GM23248 (cell line): Measurements from ENCODE around the gene PRIMPOL. TPM values are rescaled to one million over a fixed set of nuclear protein-coding genes. Genes with fewer than 3 reads are reported as not detected.
"Not testable (repeated sequence)": the region's sequence is repeated elsewhere in the genome, so short reads cannot be mapped to it uniquely, and the experiment has no call there.

Source experiments
- DNase-seq: peaks from one replicate; pipeline ENCODE4 v3.0.0-alpha.2; 2015
- H2AFZ ChIP-seq: fragments of 200-600 bp; sonication (generic); 2 replicates; pipeline ENCODE4 v1.6.1; 2016; ENCODE audit warnings: antibody characterized with exemption
- H3F3A ChIP-seq: fragments of 200-600 bp; sonication (generic); 2 replicates; pipeline ENCODE4 v1.6.1; 2016; ENCODE audit warnings: mild to moderate bottlenecking, antibody characterized with exemption, mixed run types; ENCODE audit not compliant: insufficient read depth
- H3K27ac ChIP-seq: fragments of 200-600 bp; sonication (generic); 2 replicates; pipeline ENCODE4 v1.5.1; 2016; ENCODE audit warnings: mild to moderate bottlenecking
- H3K27me3 ChIP-seq: fragments of 200-600 bp; sonication (generic); replicated peaks from 2 replicates; pipeline ENCODE4 v1.6.1; 2016; ENCODE audit warnings: mild to moderate bottlenecking; ENCODE audit not compliant: insufficient read depth
- H3K36me3 ChIP-seq: fragments of 200-600 bp; sonication (generic); 2 replicates; pipeline ENCODE4 v1.6.1; 2016; ENCODE audit warnings: low read depth, mild to moderate bottlenecking
- H3K4me1 ChIP-seq: fragments of 200-600 bp; sonication (generic); 2 replicates; pipeline ENCODE4 v1.6.1; 2016; ENCODE audit warnings: mild to moderate bottlenecking; ENCODE audit not compliant: insufficient read depth
- H3K4me2 ChIP-seq: fragments of 200-600 bp; sonication (generic); one replicate; pipeline ENCODE4 v1.6.1; 2016; ENCODE audit warnings: mild to moderate bottlenecking; ENCODE audit not compliant: unreplicated experiment
- H3K4me3 ChIP-seq: fragments of 200-600 bp; sonication (generic); 2 replicates; pipeline ENCODE4 v1.5.1; 2016; ENCODE audit warnings: mild to moderate bottlenecking
- H3K79me2 ChIP-seq: fragments of 200-600 bp; sonication (generic); 2 replicates; pipeline ENCODE4 v1.6.1; 2016; ENCODE audit warnings: mild to moderate bottlenecking; ENCODE audit not compliant: insufficient read depth
- H3K9ac ChIP-seq: fragments of 200-600 bp; sonication (generic); 2 replicates; pipeline ENCODE4 v1.6.1; 2016; ENCODE audit warnings: mild to moderate bottlenecking
- H3K9me2 ChIP-seq: fragments of 200-600 bp; sonication (generic); 2 replicates; pipeline ENCODE4 v1.6.1; 2016; ENCODE audit warnings: mixed run types, mild to moderate bottlenecking, moderate library complexity; ENCODE audit not compliant: insufficient read depth
- H3K9me3 ChIP-seq: fragments of 200-600 bp; sonication (generic); one replicate; pipeline ENCODE4 v1.6.1; 2017; ENCODE audit warnings: low read depth
- H4K20me1 ChIP-seq: fragments of 200-600 bp; sonication (generic); 2 replicates; pipeline ENCODE4 v1.6.0; 2016; ENCODE audit not compliant: insufficient read depth
- EZH2 ChIP-seq: fragments of 200-600 bp; sonication (generic); IDR thresholded peaks from 2 replicates; pipeline ENCODE4 v1.6.1; 2018; ENCODE audit warnings: antibody characterized with exemption, mild to moderate bottlenecking; ENCODE audit not compliant: insufficient read depth, poor library complexity, severe bottlenecking
- EZH2phosphoT487 ChIP-seq: fragments of 200-600 bp; sonication (generic); IDR thresholded peaks from 2 replicates; pipeline ENCODE4 v1.6.1; 2018; ENCODE audit warnings: antibody characterized with exemption, moderate library complexity, mild to moderate bottlenecking, low read depth; ENCODE audit not compliant: insufficient read depth
- WGBS, 2 experiments: methylation state at CpG; one replicate each; pipeline ENCODE4 v1.1.6; 2015 to 2017; ENCODE audit warnings: low lambda C conversion rate in 2 of 2, low coverage in 1 of 2; ENCODE audit errors: missing lambda C conversion rate in 2 of 2; 5-methylcytosine and 5-hydroxymethylcytosine counted together
- in situ Hi-C: fragments of 300-500 bp; cut with MboI; formaldehyde crosslinking; loops from 2 replicates; pipeline ENCODE4 v1.15.0; 2020
- polyA plus RNA-seq: library from polyadenylated mRNA; unstranded; fragments of >200 nt; fragmentation: Nextera tagmentation; extraction: Ambion mirVana; gene quantifications from 2 replicates; pipeline ENCODE4 v1.2.1, GENCODE V29; 2016
- total RNA-seq: library from RNA; depleted of rRNA; stranded (reverse); fragments of >200 nt; shearing (Covaris generic); gene quantifications from 2 replicates; pipeline ENCODE4 v1.2.3, GENCODE V29; 2014

PRIMPOL gene
- total and polyA plus RNA-seq, 2 experiments from 2014 or later: 15.0 to 16.0 TPM

- H3K4me2 ChIP-seq: peak overlapping the region; percentile 31
- H3K79me2 ChIP-seq: peaks cover 13% of the 10 kb centered on the region
- H3K27ac ChIP-seq: no peak overlapping the region
- peaks cover 8% of the 10 kb centered on the region; the same call in 1 of the 2 replicates for H3K36me3 ChIP-seq
- peak; percentile 54 for DNase-seq
- 5% methylated on average over 2 of the region's 2 CpGs for WGBS, 2 experiments
- H3F3A ChIP-seq: 0 out of 2 replicates have a peak, but pooled peaks cover 5% of the 10 kb centered on the region
- no peaks in the 10 kb centered on the region for H4K20me1 ChIP-seq
- H3K4me3 ChIP-seq: no peak overlapping the region
- TF ChIP-seq EZH2phosphoT487 (no peak), EZH2 (no peak)
- H3K9ac ChIP-seq: no peak overlapping the region
- H3K9me3 ChIP-seq: no peaks in the 10 kb centered on the region
- H3K4me1 ChIP-seq: peaks cover 17% of the 10 kb centered on the region
- H3K27me3 ChIP-seq: no peaks in the 10 kb centered on the region
- peak overlapping the region; percentile 31; the same call in 1 of the 2 replicates for H2AFZ ChIP-seq
- no peaks in the 10 kb centered on the region for H3K9me2 ChIP-seq
- in situ Hi-C loops: no loop called here
These were observed 4.1 kb downstream of the PRIMPOL start for GRCh38 chr4:184653650-184654049.

GRCh38 chr4:184655889-184656869 lies 6.6 kb downstream of the PRIMPOL start:
- Histone ChIP-seq H3K27ac (no peak overlapping the region), H3K4me1 (peaks cover 10% of the 10 kb centered on the region), H3K9me2 (no peaks in the 10 kb centered on the region), H3K4me3 (no peak overlapping the region), H4K20me1 (no peaks in the 10 kb centered on the region), H3K79me2 (no peaks in the 10 kb centered on the region), H3K4me2 (no peak overlapping the region), H2AFZ (no peak overlapping the region), H3K27me3 (no peaks in the 10 kb centered on the region), H3K36me3 (peaks cover 19% of the 10 kb centered on the region; the same call in 1 of the 2 replicates), H3K9me3 (no peaks in the 10 kb centered on the region), H3K9ac (no peak overlapping the region), H3F3A (0 out of 2 replicates have a peak, but pooled peaks cover 5% of the 10 kb centered on the region)
- WGBS, 2 experiments: 92 to 93% methylated on average over 8 of the region's 8 CpGs
- TF ChIP-seq EZH2phosphoT487: no peak
- TF ChIP-seq EZH2: no peak
- in situ Hi-C loops: no loop called here
- DNase-seq: no peak

DNA sequence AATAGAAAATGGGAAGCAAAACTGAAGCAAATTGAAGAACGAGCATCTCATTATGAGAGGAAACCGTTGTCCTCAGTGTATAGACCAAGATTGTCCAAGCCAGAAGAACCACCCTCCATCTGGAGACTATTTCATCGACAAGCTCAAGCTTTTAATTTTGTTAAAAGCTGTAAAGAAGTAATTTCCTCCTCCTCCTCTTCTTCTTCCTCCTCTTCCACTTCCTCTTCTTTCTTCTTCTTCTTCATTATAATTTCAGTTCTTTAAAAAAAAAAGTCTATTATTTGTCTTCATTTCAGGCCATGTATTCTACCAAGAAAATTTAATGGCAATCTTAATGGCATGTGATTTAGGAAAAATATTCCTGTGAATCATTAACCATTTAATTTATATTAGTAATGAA lies 7.6 kb downstream of the PRIMPOL start:
- TF ChIP-seq EZH2phosphoT487 (no peak), EZH2 (no peak)
- no peak overlapping the region for H3K27ac ChIP-seq
- H3K9me2 ChIP-seq: no peaks in the 10 kb centered on the region
- no peaks in the 10 kb centered on the region for H4K20me1 ChIP-seq
- 0 out of 2 replicates have a peak, but pooled peaks cover 5% of the 10 kb centered on the region for H3F3A ChIP-seq
- H3K27me3 ChIP-seq: no peaks in the 10 kb centered on the region
- H2AFZ ChIP-seq: no peak overlapping the region
- WGBS, 2 experiments: 92 to 96% methylated on average over 3 of the region's 3 CpGs
- no peak for DNase-seq
- H3K9me3 ChIP-seq: no peaks in the 10 kb centered on the region
- no peak overlapping the region for H3K9ac ChIP-seq
- no peak overlapping the region for H3K4me3 ChIP-seq
- peaks cover 10% of the 10 kb centered on the region for H3K4me1 ChIP-seq
- no peak overlapping the region for H3K4me2 ChIP-seq
- H3K79me2 ChIP-seq: no peaks in the 10 kb centered on the region
- in situ Hi-C loops: no loop called here
- peaks cover 19% of the 10 kb centered on the region; the same call in 1 of the 2 replicates for H3K36me3 ChIP-seq

GRCh38 chr4:184657820-184658219 lies 8.3 kb downstream of the PRIMPOL start:
- H3K4me1 ChIP-seq, H3K79me2 ChIP-seq, H3K4me3 ChIP-seq, H3K27me3 ChIP-seq, H3K4me2 ChIP-seq, DNase-seq, H3K9me2 ChIP-seq, in situ Hi-C loops, H4K20me1 ChIP-seq, H3K27ac ChIP-seq, H3K9me3 ChIP-seq, H2AFZ ChIP-seq, H3F3A ChIP-seq, H3K9ac ChIP-seq: not testable (repeated sequence)
- peaks cover 19% of the 10 kb centered on the region; the same call in 1 of the 2 replicates for H3K36me3 ChIP-seq
- WGBS, 2 experiments: 98 to 99% methylated on average over 9 of the region's 9 CpGs
